ENCODE data around the gene CCDC136. TPM values are rescaled to one million over a fixed set of nuclear protein-coding genes. Genes with fewer than 3 reads are reported as not detected.
A peak's percentile ranks its signal among the peaks of the same experiment; 100 is the strongest.

Gene CCDC136
- total RNA-seq, 1 donor from 2014 or later: 3.0 TPM

DNA sequence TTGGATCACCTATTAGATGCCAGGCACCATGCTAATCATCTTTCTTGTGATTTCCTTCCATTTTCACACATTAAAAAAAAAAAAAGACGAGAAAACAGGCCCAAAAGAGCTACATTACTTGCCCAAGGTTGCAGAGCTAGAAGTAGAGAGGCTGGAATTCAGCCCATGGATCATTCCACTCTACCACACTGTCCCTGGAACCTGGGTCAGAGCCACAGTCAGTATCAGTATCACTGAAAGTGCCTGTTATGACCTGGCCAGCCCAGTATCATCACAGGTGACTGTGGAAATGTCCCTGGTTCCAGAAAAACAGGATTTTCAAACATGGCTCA lies 35.1 kb downstream of the CCDC136 start:
- Histone ChIP-seq H3K27ac (no peak overlapping the region), H3K27me3 (ENCODE audit: low read depth) (peaks cover 44% of the 10 kb centered on the region), H3K9me3 (no peaks in the 10 kb centered on the region), H3K36me3 (no peaks in the 10 kb centered on the region), H3K4me1 (peaks cover 25% of the 10 kb centered on the region), H3K4me3 (no peak overlapping the region)
- intact Hi-C loops (cut with DNase I): no loop called here
- TF ChIP-seq CTCF (IDR thresholded peaks at IDR 0.05): no peak
- ATAC-seq (no peak), DNase-seq (no peak)

- H3K4me1 ChIP-seq: peaks cover 30% of the 10 kb centered on the region
- TF ChIP-seq CTCF (IDR thresholded peaks at IDR 0.05): no peak
- intact Hi-C loops (cut with DNase I): no loop called here
- H3K27me3 ChIP-seq (ENCODE audit: low read depth): peaks cover 49% of the 10 kb centered on the region
- no peak overlapping the region for H3K4me3 ChIP-seq
- H3K27ac ChIP-seq: no peak overlapping the region
- DNase-seq (no peak), ATAC-seq (no peak)
- H3K36me3 ChIP-seq: no peaks in the 10 kb centered on the region
- no peaks in the 10 kb centered on the region for H3K9me3 ChIP-seq
Observed at GRCh38 chr7:128827248-128827958, 35.6 kb downstream of the CCDC136 start.

GRCh38 chr7:128827971-128828711 lies 36.4 kb downstream of the CCDC136 start:
- Histone ChIP-seq H3K4me3 (no peak overlapping the region), H3K36me3 (no peaks in the 10 kb centered on the region), H3K27me3 (ENCODE audit: low read depth) (peaks cover 56% of the 10 kb centered on the region), H3K9me3 (no peaks in the 10 kb centered on the region), H3K27ac (no peak overlapping the region), H3K4me1 (peaks cover 37% of the 10 kb centered on the region)
- DNase-seq (no peak), ATAC-seq (no peak)
- TF ChIP-seq CTCF (IDR thresholded peaks at IDR 0.05): no peak
- intact Hi-C loops (cut with DNase I): no loop called here

GRCh38 chr7:128829391-128830166 lies 37.8 kb downstream of the CCDC136 start:
- intact Hi-C loops (cut with DNase I): no loop called here
- no peaks in the 10 kb centered on the region for H3K9me3 ChIP-seq
- no peak for DNase-seq
- peak overlapping the region; percentile 50 for H3K4me3 ChIP-seq
- no peak for TF ChIP-seq CTCF (IDR thresholded peaks at IDR 0.05)
- no peaks in the 10 kb centered on the region for H3K36me3 ChIP-seq
- peaks cover 46% of the 10 kb centered on the region for H3K4me1 ChIP-seq
- H3K27ac ChIP-seq: no peak overlapping the region
- peaks cover 57% of the 10 kb centered on the region for H3K27me3 ChIP-seq (ENCODE audit: low read depth)
- no peak for ATAC-seq

GRCh38 chr7:128830231-128831177 lies 38.7 kb downstream of the CCDC136 start, which contains the start of gene FLNC:
Gene FLNC (plus strand): TSS chr7:128830406. CDS start chr7:128830638, 232 bp downstream.
- TF ChIP-seq CTCF (IDR thresholded peaks at IDR 0.05): no peak
- Histone ChIP-seq H3K36me3 (no peaks in the 10 kb centered on the region), H3K27ac (peak within 1 kb of the TSS; percentile 24), H3K4me3 (peak within 1 kb of the TSS; percentile 50), H3K4me1 (peaks cover 46% of the 10 kb centered on the region), H3K9me3 (no peaks in the 10 kb centered on the region), H3K27me3 (ENCODE audit: low read depth) (peaks cover 57% of the 10 kb centered on the region)
- ATAC-seq (peak; percentile 64 to 71), DNase-seq (no peak)
- intact Hi-C loops (cut with DNase I): no loop called here
